Kasumi-1 (cell line): ENCODE results near the gene AMH.
"Not testable (repeated sequence)": the region's sequence is repeated elsewhere in the genome, so short reads cannot be mapped to it uniquely, and the experiment has no call there.

Source experiments
- DNase-seq, 2 experiments: peaks; one replicate each; lab custom pipeline; 2025; lab: John Stamatoyannopoulos, UW

The AMH gene

GRCh38 chr19:2270423-2271233 is 21.5 kb downstream of the AMH start:
- peak; percentile 88 to 91 for DNase-seq

- no peak for DNase-seq
Measured at GRCh38 chr19:2271234-2272103, 22.3 kb downstream of the AMH start.

DNA sequence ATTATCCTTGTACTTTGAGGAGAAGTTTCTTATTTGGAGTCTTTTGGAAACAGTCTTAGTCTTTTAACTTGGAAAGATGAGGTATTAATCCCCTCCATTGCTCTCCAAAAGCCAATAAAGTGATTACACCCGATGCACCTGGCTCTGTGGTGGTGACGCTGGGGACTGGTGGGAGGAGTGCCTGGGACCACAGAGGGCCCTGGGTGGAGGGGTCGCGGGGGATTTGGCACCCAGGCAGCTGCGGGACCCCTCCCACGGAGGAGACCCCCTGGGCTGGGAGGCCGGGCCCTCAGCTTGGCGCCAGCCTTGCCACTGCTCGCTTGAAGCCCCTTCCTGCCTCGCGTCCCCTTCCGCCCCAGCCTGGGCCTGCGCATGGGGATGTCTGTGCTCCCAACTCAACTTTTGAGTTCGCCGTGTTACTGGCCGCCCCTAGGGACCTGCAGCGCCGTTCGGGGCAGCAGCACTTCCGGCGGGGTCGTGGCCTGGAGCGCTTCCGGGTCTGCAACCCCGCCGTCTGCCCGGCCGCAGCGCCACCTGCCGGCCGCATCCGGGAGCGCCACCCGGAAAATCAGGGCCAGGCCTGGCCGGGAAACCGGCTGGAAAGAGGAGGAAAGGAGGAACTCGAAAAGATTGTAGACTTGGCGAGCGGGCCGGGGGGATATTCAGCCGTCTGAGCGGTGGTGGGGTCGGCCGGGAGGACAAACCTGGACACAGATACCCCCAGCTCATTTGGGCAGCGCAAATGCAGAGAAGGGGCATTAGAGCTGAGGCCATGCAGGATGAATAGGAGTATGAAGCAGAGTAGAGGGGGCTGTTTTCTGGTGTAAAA is 24.4 kb downstream of the AMH start:
- DNase-seq, result peak; percentile 87 to 88

- no peak for DNase-seq
Measured at GRCh38 chr19:2274185-2274711, 25.1 kb downstream of the AMH start.

DNA sequence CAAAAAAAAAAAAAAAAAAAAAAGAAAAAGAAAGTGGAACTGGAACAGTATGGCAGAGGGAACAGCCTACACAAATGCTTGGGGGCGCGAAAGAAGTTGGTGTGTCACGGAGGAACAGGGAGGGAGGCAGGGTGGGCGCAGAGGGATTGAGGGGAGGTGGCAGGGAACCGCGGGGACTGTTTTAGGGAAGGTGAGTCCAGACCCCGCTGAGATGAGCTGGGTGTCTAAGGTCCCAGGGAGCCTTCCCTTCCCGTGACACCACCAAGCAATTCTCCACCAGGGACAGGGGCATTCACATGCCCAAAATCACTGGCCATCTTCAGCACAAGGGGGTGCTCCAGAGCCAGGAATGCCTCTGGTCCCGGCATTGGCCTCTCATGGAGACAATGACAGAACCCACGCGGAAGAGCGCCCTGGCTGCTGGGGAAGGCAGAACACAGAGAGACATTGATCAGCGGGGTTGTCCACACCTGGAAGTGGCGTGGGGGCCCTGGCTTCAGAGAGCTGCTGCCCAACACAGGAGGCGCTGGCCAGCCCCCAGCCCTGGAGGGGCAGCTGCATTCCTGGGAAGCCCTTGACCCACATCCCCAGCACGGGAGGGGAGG is 25.9 kb downstream of the AMH start:
- peak; percentile 66 to 78 for DNase-seq

DNA sequence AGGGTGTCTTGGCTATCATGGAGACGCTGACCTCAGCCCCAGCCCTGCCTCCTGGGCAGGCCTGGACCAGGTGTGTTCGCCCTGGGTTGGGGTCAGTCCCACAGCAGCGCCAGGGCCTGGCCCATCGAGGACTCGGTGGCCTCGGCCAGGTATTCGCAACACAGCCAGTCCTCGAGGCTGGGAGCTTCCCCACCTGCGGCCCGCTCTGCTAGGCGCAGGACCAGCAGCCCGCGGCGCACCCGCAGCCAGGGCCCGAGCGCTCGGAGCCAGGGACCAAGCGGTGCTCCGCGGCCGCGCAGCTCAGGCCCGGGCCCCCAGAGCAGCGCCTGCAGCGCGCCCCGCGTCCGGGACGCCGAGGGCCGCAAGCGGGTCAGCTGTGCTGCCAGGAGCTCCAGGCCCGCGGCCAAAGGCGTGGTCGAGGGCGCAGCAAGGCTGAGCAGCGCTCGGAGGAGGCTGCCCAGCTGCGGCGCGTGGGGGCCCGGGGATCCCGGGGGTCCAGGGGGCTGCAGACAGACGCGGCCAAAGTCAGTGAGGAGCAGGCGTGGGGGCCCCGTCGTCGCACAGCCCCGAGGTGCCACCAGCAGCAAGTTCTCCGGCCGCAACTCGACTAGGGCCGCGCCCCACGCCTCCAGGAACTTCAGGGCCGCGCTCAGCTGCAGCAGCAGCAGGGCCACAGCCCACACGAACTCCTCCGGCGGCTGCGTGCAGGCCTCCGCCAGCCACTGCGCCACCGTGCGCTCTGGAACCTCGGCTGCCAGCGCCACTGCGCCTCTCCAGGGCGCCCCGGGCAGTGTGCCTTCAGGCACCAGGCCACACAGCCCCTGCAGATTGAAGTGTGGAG is 26.7 kb downstream of the AMH start:
- DNase-seq, result no peak

GRCh38 chr19:2276429-2276986 is 27.4 kb downstream of the AMH start:
- DNase-seq, result no peak

DNA sequence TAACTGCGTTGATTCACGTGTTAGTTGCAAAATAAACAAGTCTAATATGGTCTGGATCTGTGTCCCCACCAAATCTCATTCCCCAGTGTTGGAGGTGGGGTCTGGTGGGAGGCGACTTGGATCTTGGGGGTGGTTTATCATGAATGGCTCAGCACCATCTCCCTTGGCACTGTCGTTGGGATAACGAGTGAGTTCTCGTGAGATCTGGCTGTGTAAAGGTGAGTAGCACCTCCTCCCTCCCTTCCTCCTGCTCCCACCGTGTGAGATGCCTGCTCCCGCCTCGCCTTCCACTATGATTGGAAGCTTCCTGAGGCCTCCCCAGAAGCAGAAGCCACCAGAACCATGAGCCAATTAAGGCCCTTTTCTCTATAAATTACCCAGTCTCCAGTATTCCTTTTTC is 28.0 kb downstream of the AMH start:
- DNase-seq, result no peak

DNA sequence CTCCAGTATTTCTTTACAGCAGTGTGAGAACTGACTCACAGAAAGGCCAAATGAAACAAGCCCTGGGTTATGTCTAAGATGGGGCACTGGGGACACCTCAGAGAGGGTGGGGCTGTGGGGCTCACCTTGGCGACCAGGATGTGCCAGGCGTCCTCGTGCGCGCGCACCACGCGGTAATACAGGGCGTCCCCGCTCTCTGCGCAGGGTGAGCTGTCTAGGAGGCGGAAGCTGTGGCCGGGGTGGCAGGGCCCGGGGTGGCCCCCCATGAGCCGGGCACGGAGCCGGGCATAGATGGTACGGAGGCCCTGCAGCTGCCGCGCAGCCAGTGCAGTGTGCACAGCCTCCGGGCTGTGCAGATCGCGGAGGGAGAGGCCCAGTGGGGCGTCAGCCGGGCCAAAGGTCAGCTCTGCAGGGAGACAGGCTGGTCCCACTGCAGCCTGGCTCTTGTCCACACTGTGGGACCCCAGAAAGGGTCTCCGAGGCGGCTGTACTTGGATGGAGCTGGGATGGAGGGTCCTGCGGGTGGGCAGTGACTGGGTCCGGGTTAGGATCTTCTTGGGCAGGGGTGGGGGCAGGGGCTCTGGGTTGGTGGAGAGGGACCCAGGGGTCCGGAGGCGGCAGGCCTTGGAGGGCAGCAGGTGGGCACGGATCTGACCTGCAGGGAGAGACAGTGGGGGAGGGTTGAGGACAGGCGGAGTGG is 29.5 kb downstream of the AMH start:
- DNase-seq, result no peak

GRCh38 chr19:2280633-2281264 is 31.6 kb downstream of the AMH start:
- no peak for DNase-seq

DNA sequence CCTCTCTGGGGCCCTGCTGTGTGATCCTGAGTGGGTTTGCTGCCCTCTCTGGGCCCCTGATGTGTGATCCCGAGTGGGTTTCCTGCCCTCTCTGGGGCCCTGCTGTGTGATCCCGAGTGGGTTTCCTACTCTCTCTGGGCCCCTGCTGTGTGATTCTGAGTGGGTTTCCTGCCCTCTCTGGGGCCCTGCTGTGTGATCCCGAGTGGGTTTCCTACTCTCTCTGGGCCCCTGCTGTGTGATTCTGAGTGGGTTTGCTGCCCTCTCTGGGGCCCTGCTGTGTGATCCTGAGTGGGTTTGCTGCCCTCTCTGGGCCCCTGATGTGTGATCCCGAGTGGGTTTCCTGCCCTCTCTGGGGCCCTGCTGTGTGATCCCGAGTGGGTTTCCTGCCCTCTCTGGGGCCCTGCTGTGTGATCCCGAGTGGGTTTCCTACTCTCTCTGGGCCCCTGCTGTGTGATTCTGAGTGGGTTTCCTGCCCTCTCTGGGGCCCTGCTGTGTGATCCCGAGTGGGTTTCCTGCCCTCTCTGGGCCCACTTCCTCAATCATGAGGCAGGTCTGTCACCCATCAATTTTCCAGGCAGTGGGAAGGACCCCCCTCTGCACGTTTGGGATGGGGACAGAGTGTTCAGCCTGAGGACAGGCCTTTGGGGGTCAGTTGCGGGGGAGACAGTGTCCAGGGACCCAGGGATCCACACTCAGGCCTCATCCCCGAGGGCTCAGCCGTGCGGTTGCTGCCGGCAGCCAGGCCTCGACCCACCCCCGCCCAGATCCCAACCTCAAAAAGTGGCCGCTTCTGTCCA is 32.3 kb downstream of the AMH start:
- not testable (repeated sequence) for DNase-seq

DNA sequence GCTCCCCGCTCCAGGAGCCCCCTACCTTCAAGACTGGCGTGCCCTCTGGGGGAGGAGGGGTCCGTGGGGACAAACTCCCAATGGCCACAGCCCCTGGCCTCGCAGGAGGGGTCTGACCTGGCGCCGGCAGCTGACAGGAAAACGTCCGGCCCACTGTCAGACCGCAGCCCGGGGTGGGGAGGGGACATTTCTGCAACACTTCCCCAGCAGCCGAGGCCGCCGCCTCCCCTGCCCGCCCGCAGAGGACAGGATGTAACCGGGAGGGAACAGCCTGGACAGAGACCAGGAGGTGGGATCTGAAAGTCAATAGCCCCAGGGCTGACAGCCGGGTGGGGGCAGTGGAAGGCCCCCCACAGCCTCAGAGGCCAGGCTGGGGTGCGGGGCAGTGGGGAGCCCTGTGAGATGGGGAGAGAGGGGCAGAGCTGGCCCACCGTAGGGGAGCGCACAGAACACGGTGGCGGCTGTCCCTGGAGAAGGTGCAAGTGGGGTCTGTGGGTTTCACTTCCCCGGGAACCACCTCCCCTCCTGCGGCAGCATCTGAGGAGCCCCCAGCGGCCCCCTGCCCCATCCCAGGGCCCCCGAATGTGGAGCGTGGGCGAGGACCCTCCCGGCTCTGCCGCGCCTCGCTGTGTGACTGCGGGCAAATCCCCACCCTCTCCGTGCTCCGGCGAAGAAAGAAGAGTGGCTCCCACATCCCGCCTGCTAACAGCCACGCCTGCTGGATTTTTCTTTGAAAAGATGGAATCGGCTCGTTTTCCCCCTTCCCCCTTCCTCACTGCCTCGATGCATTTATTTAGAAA is 33.1 kb downstream of the AMH start, which contains the start of gene PEAK3:
Gene PEAK3 (minus strand): TSS at position 114 of the 800 bp plus-strand sequence. CDS start 1,244 bp downstream, outside the sequence.
- DNase-seq, result peak; percentile 36 to 53

GRCh38 chr19:2282862-2283237 is 33.7 kb downstream of the AMH start:
- DNase-seq, result no peak

GRCh38 chr19:2283835-2284507 is 34.8 kb downstream of the AMH start:
- no peak for DNase-seq

GRCh38 chr19:2286402-2287140 is 37.4 kb downstream of the AMH start:
- no peak for DNase-seq
